Neural cell (in vitro differentiated cells): ENCODE measurements around the gene ALOX5. TPM values are rescaled to one million over a fixed set of nuclear protein-coding genes. Genes with fewer than 3 reads are reported as not detected.

ENCODE experiments used
- H2AFZ ChIP-seq: fragments of 200-600, 300-800 bp; sonication (generic), shearing (Covaris generic); 2 replicates; pipeline ENCODE4 v1.6.0; 2014; ENCODE audit warnings: low read depth, mild to moderate bottlenecking, antibody characterized with exemption, low read length, moderate library complexity
- H3F3A ChIP-seq: fragments of 200-600 bp; shearing (Covaris generic); 2 replicates; pipeline ENCODE4 v1.6.1; 2016; ENCODE audit warnings: mild to moderate bottlenecking, moderate library complexity, mixed read lengths, antibody characterized with exemption, low read length; ENCODE audit not compliant: insufficient read depth, poor library complexity, severe bottlenecking
- H3K27ac ChIP-seq: fragments of 200-600, 300-800 bp; sonication (generic), shearing (Covaris generic); 2 replicates; pipeline ENCODE4 v1.5.1; 2014; ENCODE audit warnings: mild to moderate bottlenecking, low read length, moderate library complexity
- H3K27me3 ChIP-seq: fragments of 300-800, 200-600 bp; sonication (generic), shearing (Covaris generic); 2 replicates; pipeline ENCODE4 v1.6.0; 2014; ENCODE audit warnings: mild to moderate bottlenecking, low read depth, low read length, moderate library complexity; ENCODE audit not compliant: insufficient read depth
- H3K36me3 ChIP-seq: fragments of 300-800, 200-600 bp; sonication (generic), shearing (Covaris generic); 2 replicates; pipeline ENCODE4 v1.5.1; 2014; ENCODE audit warnings: mild to moderate bottlenecking, antibody characterized with exemption, low read length, moderate library complexity; ENCODE audit not compliant: insufficient read depth
- H3K4me2 ChIP-seq: fragments of 300-800, 200-600 bp; sonication (generic), shearing (Covaris generic); 2 replicates; pipeline ENCODE4 v1.6.0; 2014; ENCODE audit warnings: mild to moderate bottlenecking, low read length
- H3K4me3 ChIP-seq: fragments of 300-800, 200-600 bp; sonication (generic), shearing (Covaris generic); 2 replicates; pipeline ENCODE4 v1.5.1; 2014; ENCODE audit warnings: mild to moderate bottlenecking, low read length, moderate library complexity
- H3K79me2 ChIP-seq: fragments of 200-600 bp; shearing (Covaris generic); replicated peaks from 2 replicates; pipeline ENCODE4 v1.6.0; 2014; ENCODE audit warnings: mild to moderate bottlenecking, low read length, moderate library complexity; ENCODE audit not compliant: insufficient read depth
- H3K9ac ChIP-seq: fragments of 300-800, 200-600 bp; sonication (generic), shearing (Covaris generic); 2 replicates; pipeline ENCODE4 v1.6.1; 2016; ENCODE audit warnings: mild to moderate bottlenecking, low read length, mixed read lengths
- H3K9me2 ChIP-seq: fragments of 200-600 bp; shearing (Covaris generic); 2 replicates; pipeline ENCODE4 v1.6.1; 2016; ENCODE audit warnings: mild to moderate bottlenecking, low read length, mixed read lengths; ENCODE audit not compliant: insufficient read depth
- H3K9me3 ChIP-seq: fragments of 200-600, 300-800 bp; sonication (generic), shearing (Covaris generic); 2 replicates; pipeline ENCODE4 v1.6.1; 2016; ENCODE audit warnings: mild to moderate bottlenecking, mixed run types, low read length, moderate library complexity, mixed read lengths
- H4K20me1 ChIP-seq: fragments of 200-600 bp; shearing (Covaris generic); 2 replicates; pipeline ENCODE4 v1.6.1; 2016; ENCODE audit warnings: mild to moderate bottlenecking, mixed run types; ENCODE audit not compliant: insufficient read depth
- CTCF ChIP-seq: fragments of 450-650 bp; IDR thresholded peaks from 2 replicates; pipeline ENCODE4 v1.5.1; 2014; ENCODE audit warnings: antibody characterized with exemption, mild to moderate bottlenecking, moderate library complexity; ENCODE audit not compliant: poor library complexity, severe bottlenecking
- EP300 ChIP-seq: fragments of 450-650 bp; conservative IDR thresholded peaks from 2 replicates; pipeline ENCODE4 v1.6.1; 2014; ENCODE audit warnings: antibody characterized with exemption, mild to moderate bottlenecking, moderate library complexity; ENCODE audit not compliant: poor library complexity, severe bottlenecking
- EZH2 ChIP-seq: fragments of 200-600, 300-800 bp; shearing (Covaris generic), sonication (generic); IDR thresholded peaks from 2 replicates; pipeline ENCODE4 v1.6.1; 2014; ENCODE audit warnings: antibody characterized with exemption, low read length, borderline replicate concordance, mild to moderate bottlenecking; ENCODE audit not compliant: insufficient read depth, poor library complexity, severe bottlenecking
- MXI1 ChIP-seq: fragments of 450-650 bp; conservative IDR thresholded peaks from 2 replicates; pipeline ENCODE4 v1.6.1; 2014; ENCODE audit warnings: antibody characterized with exemption, mild to moderate bottlenecking; ENCODE audit not compliant: poor library complexity, severe bottlenecking
- POLR2AphosphoS5 ChIP-seq: IDR thresholded peaks from 2 replicates; pipeline ENCODE4 v1.6.1; 2012
- RAD21 ChIP-seq: fragments of 450-650 bp; conservative IDR thresholded peaks from 2 replicates; pipeline ENCODE4 v1.6.1; 2014; ENCODE audit warnings: antibody characterized with exemption, mild to moderate bottlenecking, moderate library complexity
- REST ChIP-seq: IDR thresholded peaks from 2 replicates; pipeline ENCODE4 v1.6.1; 2012; ENCODE audit warnings: borderline replicate concordance
- SMC3 ChIP-seq: fragments of 450-650 bp; conservative IDR thresholded peaks from 2 replicates; pipeline ENCODE4 v1.6.1; 2014; ENCODE audit warnings: antibody characterized with exemption, mild to moderate bottlenecking, moderate library complexity; ENCODE audit not compliant: poor library complexity
- TAF1 ChIP-seq: IDR thresholded peaks from 2 replicates; pipeline ENCODE4 v1.6.1; 2012; ENCODE audit warnings: low read depth
- polyA plus RNA-seq: library from polyadenylated mRNA; depleted of rRNA; stranded (reverse); fragments of >200 nt; gene quantifications from 2 replicates; pipeline ENCODE4 v1.2.3, GENCODE V29; 2014

The ALOX5 gene
- polyA plus RNA-seq, 1 donor from 2014 or later: not detected

GRCh38 chr10:45380903-45381620, 7.0 kb downstream of the ALOX5 start:
- TF ChIP-seq EZH2: no peak
- TF ChIP-seq CTCF: no peak
- TF ChIP-seq REST: no peak
- no peak for TF ChIP-seq MXI1
- no peak for TF ChIP-seq POLR2AphosphoS5
- no peak for TF ChIP-seq RAD21
- TF ChIP-seq EP300: no peak
- TF ChIP-seq TAF1: no peak
- no peak for TF ChIP-seq SMC3
- Histone ChIP-seq H3K27ac (no peak overlapping the region), H3K9me3 (no peaks in the 10 kb centered on the region)

GRCh38 chr10:45382591-45382990, 8.6 kb downstream of the ALOX5 start:
- Histone ChIP-seq H3K4me2 (no peak overlapping the region), H3K9ac (no peak overlapping the region), H4K20me1 (no peaks in the 10 kb centered on the region), H3K9me2 (no peaks in the 10 kb centered on the region), H3K79me2 (no peaks in the 10 kb centered on the region), H3K27me3 (no peaks in the 10 kb centered on the region), H3K27ac (no peak overlapping the region), H3K4me3 (no peak overlapping the region), H3K36me3 (no peaks in the 10 kb centered on the region), H3F3A (no peaks in the 10 kb centered on the region), H3K9me3 (no peaks in the 10 kb centered on the region), H2AFZ (no peak overlapping the region)
- TF ChIP-seq EP300: no peak
- TF ChIP-seq REST: no peak
- TF ChIP-seq POLR2AphosphoS5: no peak
- TF ChIP-seq EZH2: no peak
- no peak for TF ChIP-seq SMC3
- no peak for TF ChIP-seq TAF1
- TF ChIP-seq CTCF: no peak

More at GRCh38 chr10:45380903-45381620, 7.0 kb downstream of the ALOX5 start:
- H3K36me3 ChIP-seq: no peaks in the 10 kb centered on the region
- H3K4me2 ChIP-seq: no peak overlapping the region
- H3K27me3 ChIP-seq: no peaks in the 10 kb centered on the region
- H3K9me2 ChIP-seq: no peaks in the 10 kb centered on the region
- no peaks in the 10 kb centered on the region for H3K79me2 ChIP-seq
- no peak overlapping the region for H3K9ac ChIP-seq
- H3K4me3 ChIP-seq: no peak overlapping the region
- H3F3A ChIP-seq: no peaks in the 10 kb centered on the region
- no peak overlapping the region for H2AFZ ChIP-seq
- H4K20me1 ChIP-seq: no peaks in the 10 kb centered on the region
